ENCODE measurements around the gene FOXP3.

GRCh38 chrX:49242545-49243066 is 21.9 kb downstream of the FOXP3 start:
- no peak for TF ChIP-seq EP300 (IDR thresholded peaks at IDR 0.05; ENCODE audit: borderline replicate concordance)
- TF ChIP-seq TCF12 (IDR thresholded peaks at IDR 0.05; ENCODE audit: low read depth): no peak
- TF ChIP-seq EGR1 (IDR thresholded peaks at IDR 0.05): no peak
- TF ChIP-seq USF1 (IDR thresholded peaks at IDR 0.05): no peak
- TF ChIP-seq MAX (IDR thresholded peaks at IDR 0.05): no peak

Measured in Ishikawa (cell line).